ENCODE measurements around the gene NF2.

NF2 gene

GRCh38 chr22:29693671-29694070 lies 90.2 kb downstream of the NF2 start:
- TF ChIP-seq CTCF (IDR thresholded peaks at IDR 0.05; ENCODE audit: borderline replicate concordance, insufficient read depth, low read depth, low read length): no peak

DNA sequence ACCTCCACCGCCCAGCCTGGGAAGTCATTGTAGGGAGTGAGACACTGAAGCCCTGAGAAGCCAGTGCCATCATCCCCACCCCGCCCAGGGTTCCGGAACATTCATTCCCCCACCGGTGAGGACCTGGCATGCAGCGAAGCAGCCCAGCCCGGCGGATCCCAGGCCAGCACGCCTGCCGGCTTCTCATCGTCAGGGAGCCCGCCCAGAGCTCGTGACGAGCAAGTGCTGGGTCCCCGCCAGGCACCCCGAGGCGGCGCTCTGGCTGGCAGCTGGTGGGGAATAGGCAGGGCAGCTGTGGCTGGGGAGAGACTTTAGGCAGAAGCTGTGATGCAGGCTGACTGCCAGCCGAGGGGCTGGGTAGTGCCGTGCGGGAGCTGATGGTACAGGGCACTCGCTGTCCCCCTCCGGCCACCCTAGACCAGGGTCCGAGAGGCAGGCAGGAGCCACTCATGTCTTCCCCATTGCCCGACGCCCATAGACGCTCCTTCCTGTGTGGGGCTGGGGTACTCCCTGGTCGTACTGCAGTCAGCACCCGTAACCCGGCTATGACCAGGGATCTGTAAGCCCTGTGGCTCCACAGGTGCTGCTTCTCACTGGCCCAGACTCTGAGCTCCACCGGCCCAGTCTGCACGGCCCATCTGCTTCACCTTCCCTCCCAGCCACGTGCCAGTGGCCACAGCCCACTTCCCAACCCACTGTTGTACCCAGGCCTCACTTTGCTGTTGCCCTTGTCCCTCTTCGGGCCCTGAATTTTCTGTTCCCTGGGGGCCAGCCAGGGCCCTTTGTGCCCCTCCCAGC lies 91.9 kb downstream of the NF2 start:
- H3K4me3 ChIP-seq (ENCODE audit: low read depth, low read length): no peak overlapping the region
- TF ChIP-seq CTCF (IDR thresholded peaks at IDR 0.05; ENCODE audit: borderline replicate concordance, insufficient read depth, low read depth, low read length): no peak

More at GRCh38 chr22:29693671-29694070, 90.2 kb downstream of the NF2 start:
- H3K4me3 ChIP-seq (ENCODE audit: low read depth, low read length): no peak overlapping the region

DNA sequence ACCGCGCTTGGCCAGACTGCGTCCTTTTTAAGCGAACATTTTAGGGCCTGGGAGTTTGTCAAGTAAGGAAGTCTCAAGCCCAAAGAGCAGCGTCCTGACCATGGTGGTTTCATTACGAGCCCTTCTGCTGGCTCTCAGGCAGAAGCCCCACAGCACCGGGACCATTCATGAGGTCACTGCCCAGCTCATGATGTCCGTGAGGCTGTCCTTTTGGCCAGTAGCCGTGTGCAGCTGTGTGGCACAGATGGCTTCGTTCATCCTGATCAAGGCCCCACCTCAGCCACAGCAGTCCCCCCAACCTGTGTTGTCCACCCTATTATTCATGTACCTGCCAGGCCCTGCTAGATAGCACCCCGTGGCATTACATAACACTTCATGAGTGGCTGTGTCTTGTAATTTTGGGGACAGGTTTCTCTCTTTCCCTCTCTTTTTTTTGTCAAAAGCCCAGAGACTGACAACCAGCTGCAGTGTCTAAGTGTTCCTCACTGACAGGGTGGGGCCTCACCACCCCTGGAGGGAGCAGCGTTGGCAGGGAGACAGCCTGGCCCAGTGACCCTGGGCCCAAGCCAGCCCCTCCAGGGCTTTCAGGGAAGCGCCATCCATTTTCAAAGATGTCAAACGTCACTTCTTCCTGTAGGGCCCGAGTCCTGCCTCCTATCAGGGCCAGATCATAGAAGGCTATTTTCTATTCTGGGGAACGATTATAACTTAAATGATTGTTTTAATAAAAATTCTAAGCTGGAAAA lies 94.6 kb downstream of the NF2 start:
- TF ChIP-seq CTCF (IDR thresholded peaks at IDR 0.05; ENCODE audit: borderline replicate concordance, insufficient read depth, low read depth, low read length): no peak
- no peak overlapping the region for H3K4me3 ChIP-seq (ENCODE audit: low read depth, low read length)

- no peak overlapping the region for H3K4me3 ChIP-seq (ENCODE audit: low read depth, low read length)
- TF ChIP-seq CTCF (IDR thresholded peaks at IDR 0.05; ENCODE audit: borderline replicate concordance, insufficient read depth, low read depth, low read length): no peak
These were observed 96.9 kb downstream of the NF2 start for GRCh38 chr22:29700206-29700899.

- H3K4me3 ChIP-seq (ENCODE audit: low read depth, low read length): no peak overlapping the region
- no peak for TF ChIP-seq CTCF (IDR thresholded peaks at IDR 0.05; ENCODE audit: borderline replicate concordance, insufficient read depth, low read depth, low read length)
These were observed 97.4 kb downstream of the NF2 start for GRCh38 chr22:29700900-29701154.

- 0 out of 2 replicates have a peak, but pooled peaks have one; percentile 18 for TF ChIP-seq CTCF (IDR thresholded peaks at IDR 0.05; ENCODE audit: borderline replicate concordance, insufficient read depth, low read depth, low read length)
- H3K4me3 ChIP-seq (ENCODE audit: low read depth, low read length): no peak overlapping the region
These were observed 97.9 kb downstream of the NF2 start for GRCh38 chr22:29701155-29701999.
